ENCODE results near the gene MIAT. TPM values are rescaled to one million over a fixed set of nuclear protein-coding genes. Genes with fewer than 3 reads are reported as not detected.

Gene MIAT
- total and polyA plus RNA-seq, 4 donors: 0.18 to 1.5 (median 0.73) TPM

- Histone ChIP-seq H3K27me3 (ENCODE audit: control insufficient read depth in 4 of 4, insufficient read depth in 4 of 4, low read length in 3 of 4) (no peaks in the 10 kb centered on the region), H3K9ac (ENCODE audit: low read depth in 1 of 2, low read length in 2 of 2) (no peak overlapping the region), H3K4me3 (ENCODE audit: low read depth in 1 of 3, low read length in 3 of 3) (no peak overlapping the region), H3K36me3 (ENCODE audit: control insufficient read depth in 4 of 4, insufficient read depth in 3 of 4, low read depth in 1 of 4, low read length in 3 of 4) (no peaks in the 10 kb centered on the region), H3K4me1 (ENCODE audit: control insufficient read depth in 4 of 4, insufficient read depth in 4 of 4, low read length in 3 of 4) (no peaks in the 10 kb centered on the region), H3K27ac (ENCODE audit: low read depth in 1 of 2, low read length in 2 of 2) (no peak overlapping the region), H3K9me3 (ENCODE audit: control insufficient read depth in 4 of 4, low read length in 3 of 4) (no peaks in the 10 kb centered on the region)
- 52% methylated on average over 8 of the region's 8 CpGs for WGBS
- TF ChIP-seq TAF1 (conservative IDR thresholded peaks at IDR 0.05) (no peak), NR2F2 (IDR thresholded peaks at IDR 0.05) (peak; percentile 28), HNF4A (conservative IDR thresholded peaks at IDR 0.05) (no peak), SP1 (IDR thresholded peaks at IDR 0.05) (peak; percentile 37), RAD21 (IDR thresholded peaks at IDR 0.05) (peak in 1 of 2 donors; percentile 24)
- TF ChIP-seq, protein P1, sequence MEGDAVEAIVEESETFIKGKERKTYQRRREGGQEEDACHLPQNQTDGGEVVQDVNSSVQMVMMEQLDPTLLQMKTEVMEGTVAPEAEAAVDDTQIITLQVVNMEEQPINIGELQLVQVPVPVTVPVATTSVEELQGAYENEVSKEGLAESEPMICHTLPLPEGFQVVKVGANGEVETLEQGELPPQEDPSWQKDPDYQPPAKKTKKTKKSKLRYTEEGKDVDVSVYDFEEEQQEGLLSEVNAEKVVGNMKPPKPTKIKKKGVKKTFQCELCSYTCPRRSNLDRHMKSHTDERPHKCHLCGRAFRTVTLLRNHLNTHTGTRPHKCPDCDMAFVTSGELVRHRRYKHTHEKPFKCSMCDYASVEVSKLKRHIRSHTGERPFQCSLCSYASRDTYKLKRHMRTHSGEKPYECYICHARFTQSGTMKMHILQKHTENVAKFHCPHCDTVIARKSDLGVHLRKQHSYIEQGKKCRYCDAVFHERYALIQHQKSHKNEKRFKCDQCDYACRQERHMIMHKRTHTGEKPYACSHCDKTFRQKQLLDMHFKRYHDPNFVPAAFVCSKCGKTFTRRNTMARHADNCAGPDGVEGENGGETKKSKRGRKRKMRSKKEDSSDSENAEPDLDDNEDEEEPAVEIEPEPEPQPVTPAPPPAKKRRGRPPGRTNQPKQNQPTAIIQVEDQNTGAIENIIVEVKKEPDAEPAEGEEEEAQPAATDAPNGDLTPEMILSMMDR (IDR thresholded peaks at IDR 0.05; ENCODE audit: low read depth, low read length, missing input control): no peak
- no peak for DNase-seq (ENCODE audit: low spot score)
Measured at GRCh38 chr22:26632422-26633155, 24.8 kb upstream of the MIAT start.

DNA sequence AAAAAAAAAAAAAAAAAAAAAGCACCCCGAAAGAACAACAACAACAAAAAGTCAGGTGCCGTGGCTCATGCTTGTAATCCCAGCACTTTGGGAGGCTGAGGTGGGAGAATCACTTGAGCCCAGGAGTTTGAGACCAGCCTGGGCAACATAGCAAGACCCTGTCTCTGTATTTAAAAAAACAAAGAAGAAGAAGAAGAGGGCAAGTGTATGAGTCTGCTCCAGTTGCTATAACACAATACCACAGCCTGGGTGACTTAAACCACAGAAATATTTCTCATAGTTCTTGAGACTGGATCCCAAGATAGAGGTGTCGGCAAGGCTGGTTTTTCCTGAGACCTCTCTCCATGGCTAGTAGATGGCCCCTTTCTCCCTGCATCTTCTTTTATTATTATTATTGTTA is 23.2 kb upstream of the MIAT start:
- no peak for DNase-seq (ENCODE audit: low spot score)
- H3K4me1 ChIP-seq (ENCODE audit: control insufficient read depth in 4 of 4, insufficient read depth in 4 of 4, low read length in 3 of 4): no peaks in the 10 kb centered on the region
- 98% methylated on average over 3 of the region's 3 CpGs for WGBS
- no peaks in the 10 kb centered on the region for H3K9me3 ChIP-seq (ENCODE audit: control insufficient read depth in 4 of 4, low read length in 3 of 4)
- H3K9ac ChIP-seq (ENCODE audit: low read depth in 1 of 2, low read length in 2 of 2): no peak overlapping the region
- H3K36me3 ChIP-seq (ENCODE audit: control insufficient read depth in 4 of 4, insufficient read depth in 3 of 4, low read depth in 1 of 4, low read length in 3 of 4): no peaks in the 10 kb centered on the region
- no peak overlapping the region for H3K27ac ChIP-seq (ENCODE audit: low read depth in 1 of 2, low read length in 2 of 2)
- no peak overlapping the region for H3K4me3 ChIP-seq (ENCODE audit: low read depth in 1 of 3, low read length in 3 of 3)
- H3K27me3 ChIP-seq (ENCODE audit: control insufficient read depth in 4 of 4, insufficient read depth in 4 of 4, low read length in 3 of 4): no peaks in the 10 kb centered on the region
- TF ChIP-seq REST (IDR thresholded peaks at IDR 0.05): no peak
- TF ChIP-seq EGR1 (IDR thresholded peaks at IDR 0.05; ENCODE audit: low read depth in 2 of 2): no peak
- no peak for TF ChIP-seq YY1 (IDR thresholded peaks at IDR 0.05)
- no peak for TF ChIP-seq RAD21 (IDR thresholded peaks at IDR 0.05)
- TF ChIP-seq, protein P2, sequence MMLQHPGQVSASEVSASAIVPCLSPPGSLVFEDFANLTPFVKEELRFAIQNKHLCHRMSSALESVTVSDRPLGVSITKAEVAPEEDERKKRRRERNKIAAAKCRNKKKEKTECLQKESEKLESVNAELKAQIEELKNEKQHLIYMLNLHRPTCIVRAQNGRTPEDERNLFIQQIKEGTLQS (IDR thresholded peaks at IDR 0.05): no peak
- no peak for TF ChIP-seq TAF1 (conservative IDR thresholded peaks at IDR 0.05)
- TF ChIP-seq, protein P3, sequence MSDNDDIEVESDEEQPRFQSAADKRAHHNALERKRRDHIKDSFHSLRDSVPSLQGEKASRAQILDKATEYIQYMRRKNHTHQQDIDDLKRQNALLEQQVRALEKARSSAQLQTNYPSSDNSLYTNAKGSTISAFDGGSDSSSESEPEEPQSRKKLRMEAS (IDR thresholded peaks at IDR 0.05): no peak
- TF ChIP-seq FOXA1 (IDR thresholded peaks at IDR 0.05): no peak
- no peak for TF ChIP-seq RXRA (IDR thresholded peaks at IDR 0.05)
- no peak for TF ChIP-seq SP1 (IDR thresholded peaks at IDR 0.05)
- no peak for TF ChIP-seq HNF4G (IDR thresholded peaks at IDR 0.05)
- TF ChIP-seq FOXA2 (IDR thresholded peaks at IDR 0.05): no peak
- TF ChIP-seq GABPA (IDR thresholded peaks at IDR 0.05 in 1 of 2, conservative IDR thresholded peaks at IDR 0.05 in 1 of 2): no peak
- TF ChIP-seq, protein P4, sequence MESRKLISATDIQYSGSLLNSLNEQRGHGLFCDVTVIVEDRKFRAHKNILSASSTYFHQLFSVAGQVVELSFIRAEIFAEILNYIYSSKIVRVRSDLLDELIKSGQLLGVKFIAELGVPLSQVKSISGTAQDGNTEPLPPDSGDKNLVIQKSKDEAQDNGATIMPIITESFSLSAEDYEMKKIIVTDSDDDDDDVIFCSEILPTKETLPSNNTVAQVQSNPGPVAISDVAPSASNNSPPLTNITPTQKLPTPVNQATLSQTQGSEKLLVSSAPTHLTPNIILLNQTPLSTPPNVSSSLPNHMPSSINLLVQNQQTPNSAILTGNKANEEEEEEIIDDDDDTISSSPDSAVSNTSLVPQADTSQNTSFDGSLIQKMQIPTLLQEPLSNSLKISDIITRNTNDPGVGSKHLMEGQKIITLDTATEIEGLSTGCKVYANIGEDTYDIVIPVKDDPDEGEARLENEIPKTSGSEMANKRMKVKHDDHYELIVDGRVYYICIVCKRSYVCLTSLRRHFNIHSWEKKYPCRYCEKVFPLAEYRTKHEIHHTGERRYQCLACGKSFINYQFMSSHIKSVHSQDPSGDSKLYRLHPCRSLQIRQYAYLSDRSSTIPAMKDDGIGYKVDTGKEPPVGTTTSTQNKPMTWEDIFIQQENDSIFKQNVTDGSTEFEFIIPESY (IDR thresholded peaks at IDR 0.05): no peak
- no peak for TF ChIP-seq NR2F2 (IDR thresholded peaks at IDR 0.05)
- no peak for TF ChIP-seq HNF4A (conservative IDR thresholded peaks at IDR 0.05)
- TF ChIP-seq JUND (IDR thresholded peaks at IDR 0.05): no peak
- TF ChIP-seq, protein P1 (IDR thresholded peaks at IDR 0.05; ENCODE audit: low read depth, low read length, missing input control): no peak
